MM.1S (cell line): ENCODE results near the gene TTC27.

Experiments
- DNase-seq: peaks from one replicate; pipeline ENCODE4 v3.0.0-alpha.2; 2015
- H2AFZ ChIP-seq: fragments of 300-600 bp; sonication (generic); 2 replicates; pipeline ENCODE4 v1.6.0; 2016; ENCODE audit warnings: antibody characterized with exemption, low read length
- H3F3A ChIP-seq: fragments of 300-600 bp; sonication (generic); 2 replicates; pipeline ENCODE4 v1.6.1; 2016; ENCODE audit warnings: mild to moderate bottlenecking, antibody characterized with exemption, low read length, moderate library complexity, mixed read lengths; ENCODE audit not compliant: insufficient read depth
- H3K27ac ChIP-seq: fragments of 300-600 bp; sonication (generic); 2 replicates; pipeline ENCODE4 v1.5.1; 2016; ENCODE audit warnings: mild to moderate bottlenecking, low read length
- H3K27me3 ChIP-seq: fragments of 300-600 bp; sonication (generic); replicated peaks from 2 replicates; pipeline ENCODE4 v1.6.0; 2016; ENCODE audit warnings: low read length; ENCODE audit not compliant: insufficient read depth
- H3K36me3 ChIP-seq: fragments of 300-600 bp; sonication (generic); replicated peaks from 2 replicates; pipeline ENCODE4 v1.6.1; 2016; ENCODE audit warnings: mild to moderate bottlenecking, low read length, mixed read lengths; ENCODE audit not compliant: insufficient read depth
- H3K4me1 ChIP-seq: fragments of 300-600 bp; sonication (generic); 2 replicates; pipeline ENCODE4 v1.6.1; 2016; ENCODE audit warnings: low read length, mixed read lengths
- H3K4me2 ChIP-seq: fragments of 300-600 bp; sonication (generic); 2 replicates; pipeline ENCODE4 v1.6.0; 2016; ENCODE audit warnings: low read depth, low read length
- H3K4me3 ChIP-seq: fragments of 300-600 bp; sonication (generic); 2 replicates; pipeline ENCODE4 v1.5.1; 2016; ENCODE audit warnings: low read length, mixed read lengths
- H3K79me2 ChIP-seq: fragments of 300-600 bp; sonication (generic); 2 replicates; pipeline ENCODE4 v1.6.1; 2016; ENCODE audit warnings: mixed run types, low read length, mixed read lengths
- H3K9ac ChIP-seq: fragments of 300-600 bp; sonication (generic); 2 replicates; pipeline ENCODE4 v1.6.1; 2016; ENCODE audit warnings: low read length, mixed read lengths
- H3K9me2 ChIP-seq: fragments of 300-600 bp; sonication (generic); replicated peaks from 2 replicates; pipeline ENCODE4 v1.6.1; 2016; ENCODE audit warnings: mild to moderate bottlenecking, low read length, mixed read lengths; ENCODE audit not compliant: insufficient read depth
- H3K9me3 ChIP-seq: fragments of 300-600 bp; sonication (generic); replicated peaks from 2 replicates; pipeline ENCODE4 v1.6.1; 2016; ENCODE audit warnings: mild to moderate bottlenecking, low read length, mixed read lengths; ENCODE audit not compliant: insufficient read depth
- H4K20me1 ChIP-seq: fragments of 300-600 bp; sonication (generic); 2 replicates; pipeline ENCODE4 v1.6.1; 2016; ENCODE audit warnings: mild to moderate bottlenecking, low read length, moderate library complexity, mixed read lengths; ENCODE audit not compliant: insufficient read depth
- CTCF ChIP-seq: fragments of 300-600 bp; sonication (generic); IDR thresholded peaks from 2 replicates; pipeline ENCODE4 v1.5.1; 2016; ENCODE audit warnings: antibody characterized with exemption, low read length, mixed read lengths
- EZH2 ChIP-seq: fragments of 300-600 bp; sonication (generic); optimal IDR thresholded peaks from 2 replicates; pipeline ENCODE3; 2017; ENCODE audit warnings: low read depth, mild to moderate bottlenecking, antibody characterized with exemption, low read length, mixed read lengths
- EZH2phosphoT487 ChIP-seq: fragments of 300-600 bp; sonication (generic); IDR thresholded peaks from 2 replicates; pipeline ENCODE4 v1.6.1; 2018; ENCODE audit warnings: antibody characterized with exemption, low read length

TTC27 gene

GRCh38 chr2:32706815-32707579 is 79.1 kb downstream of the TTC27 start:
- no peaks in the 10 kb centered on the region for H3K27me3 ChIP-seq
- no peak overlapping the region for H3K4me2 ChIP-seq
- no peaks in the 10 kb centered on the region for H3K36me3 ChIP-seq
- no peaks in the 10 kb centered on the region for H3K9me3 ChIP-seq
- H3K9ac ChIP-seq = no peak overlapping the region
- DNase-seq = no peak
- no peaks in the 10 kb centered on the region for H4K20me1 ChIP-seq
- no peaks in the 10 kb centered on the region for H3K9me2 ChIP-seq
- TF ChIP-seq EZH2phosphoT487 (no peak), EZH2 (no peak), CTCF (no peak)
- H3F3A ChIP-seq = no peaks in the 10 kb centered on the region
- no peaks in the 10 kb centered on the region for H3K4me1 ChIP-seq
- no peaks in the 10 kb centered on the region for H3K79me2 ChIP-seq
- no peak overlapping the region for H3K4me3 ChIP-seq
- no peak overlapping the region for H2AFZ ChIP-seq
- no peak overlapping the region for H3K27ac ChIP-seq

GRCh38 chr2:32711219-32711618 is 83.4 kb downstream of the TTC27 start:
- H2AFZ ChIP-seq = no peak overlapping the region
- no peak overlapping the region for H3K9ac ChIP-seq
- no peaks in the 10 kb centered on the region for H4K20me1 ChIP-seq
- H3K9me3 ChIP-seq = no peaks in the 10 kb centered on the region
- H3K27ac ChIP-seq = no peak overlapping the region
- no peaks in the 10 kb centered on the region for H3K27me3 ChIP-seq
- no peak for TF ChIP-seq CTCF
- no peaks in the 10 kb centered on the region for H3F3A ChIP-seq
- no peak overlapping the region for H3K4me3 ChIP-seq
- no peaks in the 10 kb centered on the region for H3K79me2 ChIP-seq
- H3K4me2 ChIP-seq = no peak overlapping the region
- H3K4me1 ChIP-seq = no peaks in the 10 kb centered on the region
- DNase-seq = no peak
- no peaks in the 10 kb centered on the region for H3K36me3 ChIP-seq
- no peaks in the 10 kb centered on the region for H3K9me2 ChIP-seq

GRCh38 chr2:32711908-32712501 is 84.2 kb downstream of the TTC27 start:
- no peak overlapping the region for H3K4me3 ChIP-seq
- no peak overlapping the region for H3K4me2 ChIP-seq
- no peaks in the 10 kb centered on the region for H3K79me2 ChIP-seq
- H3K9me3 ChIP-seq = no peaks in the 10 kb centered on the region
- H3K9me2 ChIP-seq = no peaks in the 10 kb centered on the region
- H3K27ac ChIP-seq = no peak overlapping the region
- no peaks in the 10 kb centered on the region for H3K27me3 ChIP-seq
- H3K9ac ChIP-seq = no peak overlapping the region
- no peaks in the 10 kb centered on the region for H3K36me3 ChIP-seq
- no peaks in the 10 kb centered on the region for H3K4me1 ChIP-seq
- DNase-seq = no peak
- no peaks in the 10 kb centered on the region for H3F3A ChIP-seq
- H4K20me1 ChIP-seq = no peaks in the 10 kb centered on the region
- no peak overlapping the region for H2AFZ ChIP-seq
- TF ChIP-seq EZH2 = no peak
- TF ChIP-seq CTCF = no peak
- TF ChIP-seq EZH2phosphoT487 = no peak
